HFF-Myc (cell line): ENCODE data around the gene BMPR1B.
"Not testable (repeated sequence)": the region's sequence is repeated elsewhere in the genome, so short reads cannot be mapped to it uniquely, and the experiment has no call there.

Experiments used
- DNase-seq: peaks from one replicate; pipeline ENCODE4 v3.0.0-alpha.2; 2011; ENCODE audit warnings: low read depth; ENCODE audit errors: extremely low read depth
- H3K4me3 ChIP-seq: replicated peaks from 2 replicates; pipeline ENCODE4 v1.5.1; 2011; ENCODE audit warnings: low read depth, mild to moderate bottlenecking, control low read depth, low read length
- CTCF ChIP-seq: IDR thresholded peaks from 2 replicates; pipeline ENCODE4 v1.5.1; 2012; ENCODE audit warnings: mild to moderate bottlenecking, low read depth, low read length, control low read depth; ENCODE audit errors: missing control alignments

Gene BMPR1B

GRCh38 chr4:95114521-95114920 is 356.8 kb downstream of the BMPR1B start:
- H3K4me3 ChIP-seq = no peak overlapping the region
- no peak for TF ChIP-seq CTCF
- DNase-seq = no peak

DNA sequence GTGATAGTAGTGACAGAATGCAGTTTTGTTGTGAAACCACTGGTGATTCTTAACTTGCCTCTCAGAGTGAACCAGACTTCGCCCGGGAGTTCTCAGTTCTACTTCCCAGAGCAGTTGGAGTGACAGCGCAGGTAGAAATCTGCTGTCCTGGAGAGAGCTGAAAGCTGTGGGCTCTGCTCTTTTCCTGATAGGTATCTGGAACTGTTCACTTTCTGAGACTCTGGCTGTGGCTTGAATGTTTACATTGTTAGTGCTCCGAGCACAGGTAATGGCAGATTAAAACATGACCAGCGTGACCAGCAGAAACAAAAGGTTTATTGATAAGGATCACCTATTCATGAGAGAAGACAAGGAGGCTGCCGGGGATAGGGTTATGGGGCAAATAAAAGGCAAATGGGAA is 360.7 kb downstream of the BMPR1B start:
- H3K4me3 ChIP-seq = no peak overlapping the region
- DNase-seq = no peak
- TF ChIP-seq CTCF = no peak

DNA sequence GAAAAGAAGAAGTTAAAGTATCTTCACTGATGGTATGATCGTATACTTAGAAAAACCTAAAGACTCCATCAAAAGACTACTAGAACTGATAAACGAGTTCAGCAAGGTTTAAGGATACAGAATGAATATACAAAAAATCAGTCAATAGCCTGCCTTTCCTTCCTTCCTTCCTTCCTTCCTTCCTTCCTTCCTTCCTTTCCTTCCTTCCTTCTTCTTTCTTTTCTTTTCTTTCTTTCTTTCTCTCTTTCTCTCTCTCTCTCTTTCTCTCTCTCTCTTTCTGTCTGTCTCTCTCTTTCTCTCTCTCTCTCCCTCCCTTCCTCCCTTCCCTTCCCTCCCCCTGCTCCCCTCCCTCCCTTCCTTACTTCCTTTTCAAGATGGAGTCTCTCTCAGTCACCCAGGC is 362.7 kb downstream of the BMPR1B start:
- H3K4me3 ChIP-seq = no peak overlapping the region
- no peak for TF ChIP-seq CTCF
- DNase-seq = no peak

DNA sequence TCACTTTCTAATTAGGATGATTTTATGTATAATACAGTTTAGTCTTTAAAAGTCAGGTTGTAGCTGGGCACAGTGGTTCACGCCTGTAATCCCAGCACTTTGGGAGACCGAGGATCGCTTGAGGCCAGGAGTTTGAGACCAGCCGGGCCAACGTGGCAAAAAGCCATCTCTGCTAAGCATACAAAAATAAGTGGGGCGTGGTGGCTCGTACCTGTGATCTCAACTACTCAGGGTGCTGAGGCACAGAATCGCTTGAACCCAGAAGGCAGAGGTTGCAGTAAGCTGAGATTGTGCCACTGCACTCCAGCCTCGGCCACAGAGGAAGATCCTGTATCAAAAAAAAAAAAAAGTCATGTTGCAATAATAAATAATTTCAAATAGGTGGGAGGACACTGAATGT is 364.2 kb downstream of the BMPR1B start:
- no peak overlapping the region for H3K4me3 ChIP-seq
- no peak for DNase-seq
- TF ChIP-seq CTCF = no peak

GRCh38 chr4:95124906-95125504 is 367.2 kb downstream of the BMPR1B start:
- no peak overlapping the region for H3K4me3 ChIP-seq
- peak; percentile 30 for DNase-seq
- TF ChIP-seq CTCF = peak; percentile 52

GRCh38 chr4:95129031-95129430 is 371.3 kb downstream of the BMPR1B start:
- no peak for TF ChIP-seq CTCF
- no peak for DNase-seq
- no peak overlapping the region for H3K4me3 ChIP-seq

GRCh38 chr4:95129821-95130311 is 372.1 kb downstream of the BMPR1B start:
- DNase-seq = peak; percentile 93
- no peak for TF ChIP-seq CTCF
- H3K4me3 ChIP-seq = no peak overlapping the region

- DNase-seq, H3K4me3 ChIP-seq: not testable (repeated sequence)
These were observed 376.3 kb downstream of the BMPR1B start for GRCh38 chr4:95134016-95134415.

DNA sequence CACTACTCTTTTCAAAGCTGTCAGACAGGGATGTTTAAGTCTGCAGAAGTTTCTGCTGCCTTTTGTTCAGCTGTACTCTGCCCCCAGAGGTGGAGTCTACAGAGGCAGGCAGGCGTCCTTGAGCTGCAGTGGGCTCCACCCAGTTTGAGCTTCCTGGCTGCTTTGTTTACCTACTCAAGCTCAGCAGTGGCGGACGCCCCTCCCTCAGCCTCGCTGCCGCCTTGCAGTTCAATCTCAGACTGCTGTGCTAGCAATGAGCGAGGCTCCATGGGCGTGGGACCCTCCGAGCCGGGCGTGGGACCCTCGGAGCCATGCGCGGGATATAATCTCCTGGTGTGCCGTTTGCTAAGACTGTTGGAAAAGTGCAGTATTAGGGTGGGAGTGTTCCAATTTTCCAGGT is 381.7 kb downstream of the BMPR1B start:
- not testable (repeated sequence) for DNase-seq, H3K4me3 ChIP-seq
